GM19328 (cell line): ENCODE data around the gene TAS2R46.
"Not testable (repeated sequence)": the region's sequence is repeated elsewhere in the genome, so short reads cannot be mapped to it uniquely, and the experiment has no call there.

ENCODE experiments used
- ATAC-seq: cut with Tn5 transposase; IDR thresholded peaks from one replicate; pipeline ENCODE4 v1.9.1; 2021; ENCODE audit warnings: mild to moderate bottlenecking, moderate library complexity; ENCODE audit not compliant: unreplicated experiment

TAS2R46 gene

DNA sequence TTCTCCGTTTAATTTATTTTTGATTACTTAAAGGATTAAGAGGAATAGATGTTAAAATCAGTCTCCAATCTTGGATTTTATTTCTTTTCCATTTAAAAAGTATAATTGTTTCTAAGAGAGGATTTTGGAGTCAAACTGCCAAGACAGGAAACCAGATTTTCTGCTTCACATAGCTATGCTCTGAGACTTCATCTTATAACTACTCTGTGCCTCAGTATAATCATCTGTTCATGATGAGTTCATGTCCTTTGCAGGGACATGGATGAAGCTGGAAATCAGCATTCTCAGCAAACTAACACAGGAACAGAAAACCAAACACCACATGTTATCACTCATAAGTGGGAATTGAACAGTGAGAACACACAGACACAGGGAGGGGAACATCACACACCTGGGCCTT lies 21.9 kb downstream of the TAS2R46 start:
- ATAC-seq: no peak

DNA sequence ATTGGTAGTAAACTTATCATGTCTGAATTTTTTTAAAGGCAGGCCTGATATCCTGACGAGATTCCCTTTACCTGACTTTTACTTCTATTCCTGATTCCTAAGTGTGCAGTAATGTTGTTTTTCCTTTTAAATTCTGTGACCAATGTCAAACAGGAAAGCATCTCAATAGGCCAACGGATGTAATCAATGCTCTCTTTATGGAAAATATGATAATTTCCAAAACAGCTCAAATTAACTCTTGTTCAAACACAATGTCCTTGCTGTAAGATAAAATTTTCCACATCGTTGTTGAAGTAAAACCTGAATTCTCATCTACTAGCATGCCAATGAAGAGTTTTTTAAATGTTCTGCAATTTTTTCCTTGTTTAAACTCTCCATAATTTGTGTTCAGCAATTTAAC lies 22.9 kb downstream of the TAS2R46 start:
- ATAC-seq: no peak

DNA sequence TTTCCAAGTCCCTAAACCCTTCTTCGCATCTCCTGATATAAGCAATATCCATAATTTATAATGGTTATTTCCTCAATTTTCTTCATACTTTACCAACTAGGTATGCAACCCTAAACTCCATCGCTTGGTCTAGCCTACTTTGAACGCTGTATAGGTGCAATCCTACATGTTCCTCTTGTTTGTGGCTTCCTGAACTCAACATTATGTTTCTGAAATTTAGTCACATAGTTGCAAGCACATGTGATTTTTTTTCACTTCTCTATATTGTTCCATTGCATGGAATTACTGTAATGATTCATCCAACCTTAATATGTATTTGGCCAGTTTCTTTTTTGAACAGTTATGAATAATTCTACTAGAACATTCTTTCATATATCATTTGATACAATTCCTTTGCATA lies 28.1 kb downstream of the TAS2R46 start:
- not testable (repeated sequence) for ATAC-seq

DNA sequence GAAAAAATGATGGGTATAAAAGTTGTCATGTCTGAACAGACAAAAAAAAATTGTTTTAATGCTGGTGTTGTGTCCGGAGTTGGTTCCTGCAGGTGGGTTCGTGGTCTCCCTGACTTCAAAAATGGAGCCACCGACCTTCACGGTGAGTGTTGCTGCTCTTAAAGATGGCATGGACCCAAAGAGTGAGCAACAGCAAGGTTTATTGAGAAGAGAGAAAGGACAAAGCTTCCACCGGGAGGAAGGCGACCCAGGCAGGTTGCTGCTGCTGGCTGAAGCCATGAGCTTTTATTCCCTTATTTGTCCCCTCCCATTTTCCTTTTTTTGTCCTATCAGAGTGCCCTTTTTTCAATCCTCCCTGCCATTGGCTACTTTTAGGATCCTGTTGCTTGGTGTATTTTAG lies 30.8 kb downstream of the TAS2R46 start, which contains the start of gene TAS2R31:
TAS2R31 (minus strand) TSS at position 101 of the 400 bp plus-strand sequence; CDS start at position 29, 72 bp downstream.
- no peak for ATAC-seq

DNA sequence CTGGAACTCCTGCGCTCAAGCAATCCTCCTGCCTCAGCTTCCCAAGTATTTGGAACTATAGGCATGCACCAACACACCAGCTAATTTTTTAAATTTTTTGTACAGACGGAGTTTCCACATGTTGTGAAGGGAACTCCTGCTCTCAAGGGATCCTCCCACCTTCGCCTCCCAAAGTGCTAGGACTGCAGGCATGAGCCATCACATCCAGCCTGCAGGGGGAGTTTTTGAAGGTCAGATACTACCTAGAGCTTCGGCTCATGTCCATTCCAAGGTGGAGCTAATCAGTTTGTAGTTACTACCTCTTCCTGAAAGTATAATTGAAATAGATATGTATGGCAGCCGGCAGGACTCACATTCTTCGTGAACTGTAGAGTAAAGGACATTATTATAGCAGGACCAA lies 36.0 kb downstream of the TAS2R46 start:
- ATAC-seq: no peak

DNA sequence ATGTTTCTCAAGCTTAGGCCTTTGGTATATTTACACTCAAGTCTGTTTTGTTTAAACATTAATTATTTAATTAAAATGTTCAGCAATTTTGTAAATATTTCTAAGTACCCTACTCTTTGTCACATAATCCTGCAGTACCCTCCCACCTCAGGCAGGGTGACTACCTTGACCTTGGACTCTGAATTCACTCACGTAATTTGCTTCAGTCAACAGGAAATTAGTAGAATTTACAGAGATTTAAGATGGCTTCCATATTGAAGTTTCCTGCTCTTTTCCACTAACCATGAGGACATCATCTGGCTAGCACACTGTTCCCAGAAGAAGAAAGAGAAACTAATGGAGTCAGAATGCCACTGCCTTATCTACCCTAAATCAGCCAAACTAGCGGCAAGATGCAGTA lies 38.7 kb downstream of the TAS2R46 start:
- no peak for ATAC-seq

GRCh38 chr12:11022520-11022919 lies 39.6 kb downstream of the TAS2R46 start, which contains the start of gene TAS2R19:
TSS of gene TAS2R19 (minus strand) at chr12:11022620. CDS start at chr12:11022571, 49 bp downstream.
- ATAC-seq: no peak

DNA sequence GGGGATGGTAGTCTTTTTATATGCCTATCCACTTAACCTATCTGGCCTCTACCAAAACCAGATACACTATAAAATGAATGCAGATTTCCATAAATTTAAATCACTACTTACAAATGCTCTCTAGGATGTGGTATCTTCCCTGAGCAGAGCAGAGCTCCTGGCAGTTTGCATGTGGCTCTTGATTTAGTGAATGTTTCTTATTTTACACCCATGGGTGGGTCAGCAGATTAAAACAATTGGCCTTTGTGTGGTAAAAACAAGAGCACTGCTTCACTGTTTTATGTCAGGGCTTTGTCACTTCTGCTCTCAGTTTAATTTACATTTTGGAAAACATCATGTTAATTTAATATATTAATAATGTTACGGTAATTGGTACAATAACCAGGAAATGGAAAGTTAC lies 45.2 kb downstream of the TAS2R46 start:
- no peak for ATAC-seq

- ATAC-seq: no peak
Measured at GRCh38 chr12:11015775-11016430, 46.2 kb downstream of the TAS2R46 start.

DNA sequence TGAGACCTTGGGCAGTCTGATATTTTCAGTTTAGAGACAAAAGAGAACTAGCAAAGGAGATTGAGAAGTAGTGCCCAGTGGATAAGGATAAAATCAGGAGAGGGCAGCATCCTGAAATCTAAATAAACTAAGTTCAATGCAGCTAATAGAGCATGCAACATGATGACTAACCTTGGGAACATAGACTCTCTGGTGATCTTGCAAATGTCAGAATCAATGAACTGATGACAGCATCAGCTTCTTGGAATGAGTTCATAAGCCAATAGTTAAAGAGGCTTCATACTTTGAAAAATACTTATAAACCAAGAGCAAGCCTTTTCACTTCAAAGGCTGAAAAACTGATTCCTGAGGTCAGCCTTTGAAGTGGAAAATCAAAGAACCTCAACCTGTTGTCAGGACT lies 47.9 kb downstream of the TAS2R46 start:
- ATAC-seq: no peak
